Gastroesophageal sphincter (tissue), 3 donors: ENCODE results near the gene GCSH.

Experiments
- POLR2A ChIP-seq, 2 donors: fragments of 450-650 bp; IDR thresholded peaks; one replicate each; pipeline ENCODE4 v1.6.1; 2017; ENCODE audit warnings: antibody characterized with exemption in 2 of 2, mild to moderate bottlenecking in 2 of 2, moderate library complexity in 1 of 2
- POLR2AphosphoS5 ChIP-seq: sonication (generic); formaldehyde crosslinking; IDR thresholded peaks from one replicate; pipeline ENCODE4 v1.6.1; 2017; ENCODE audit warnings: antibody characterized with exemption
- TF ChIP-seq, protein P1 (sequence below), 4 experiments: fragments of 200-600 bp in 2 of 4; fragments of 450-650 bp in 2 of 4; sonication (generic) in 1 of 4; IDR thresholded peaks; one replicate each; pipeline ENCODE4 v1.5.1; 2017 to 2019; ENCODE audit warnings: antibody characterized with exemption in 4 of 4, mild to moderate bottlenecking in 2 of 4, moderate library complexity in 2 of 4

DNA sequence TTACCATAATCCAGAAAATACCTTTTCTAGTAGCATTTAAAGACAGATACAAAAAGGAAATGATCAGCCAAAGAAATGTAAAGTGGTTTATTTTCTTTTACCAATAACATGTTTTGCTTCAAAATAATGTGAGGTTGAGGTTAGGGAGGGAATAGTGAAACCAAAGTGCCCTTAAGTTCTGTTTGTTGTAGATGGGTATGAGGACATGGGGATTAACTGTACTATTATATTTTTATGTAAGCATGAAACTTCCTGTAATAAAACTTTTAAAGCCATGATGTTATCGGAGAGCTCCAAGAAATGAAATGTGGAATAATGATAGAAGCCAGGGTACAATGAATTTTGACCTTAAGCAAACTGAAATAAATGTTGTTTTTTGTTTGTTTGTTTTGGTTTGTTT is 29.0 kb downstream of the GCSH start:
- TF ChIP-seq, protein P1, sequence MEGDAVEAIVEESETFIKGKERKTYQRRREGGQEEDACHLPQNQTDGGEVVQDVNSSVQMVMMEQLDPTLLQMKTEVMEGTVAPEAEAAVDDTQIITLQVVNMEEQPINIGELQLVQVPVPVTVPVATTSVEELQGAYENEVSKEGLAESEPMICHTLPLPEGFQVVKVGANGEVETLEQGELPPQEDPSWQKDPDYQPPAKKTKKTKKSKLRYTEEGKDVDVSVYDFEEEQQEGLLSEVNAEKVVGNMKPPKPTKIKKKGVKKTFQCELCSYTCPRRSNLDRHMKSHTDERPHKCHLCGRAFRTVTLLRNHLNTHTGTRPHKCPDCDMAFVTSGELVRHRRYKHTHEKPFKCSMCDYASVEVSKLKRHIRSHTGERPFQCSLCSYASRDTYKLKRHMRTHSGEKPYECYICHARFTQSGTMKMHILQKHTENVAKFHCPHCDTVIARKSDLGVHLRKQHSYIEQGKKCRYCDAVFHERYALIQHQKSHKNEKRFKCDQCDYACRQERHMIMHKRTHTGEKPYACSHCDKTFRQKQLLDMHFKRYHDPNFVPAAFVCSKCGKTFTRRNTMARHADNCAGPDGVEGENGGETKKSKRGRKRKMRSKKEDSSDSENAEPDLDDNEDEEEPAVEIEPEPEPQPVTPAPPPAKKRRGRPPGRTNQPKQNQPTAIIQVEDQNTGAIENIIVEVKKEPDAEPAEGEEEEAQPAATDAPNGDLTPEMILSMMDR (IDR thresholded peaks at IDR 0.05) = no peak
- no peak for TF ChIP-seq POLR2AphosphoS5
- TF ChIP-seq POLR2A (IDR thresholded peaks at IDR 0.05) = no peak
